Amniotic epithelial cell (primary cell): ENCODE measurements around the gene PHAF1.

Source experiments
- DNase-seq: peaks from one replicate; pipeline ENCODE4 v3.0.0-alpha.2; 2010; ENCODE audit warnings: low read depth

PHAF1 gene

DNA sequence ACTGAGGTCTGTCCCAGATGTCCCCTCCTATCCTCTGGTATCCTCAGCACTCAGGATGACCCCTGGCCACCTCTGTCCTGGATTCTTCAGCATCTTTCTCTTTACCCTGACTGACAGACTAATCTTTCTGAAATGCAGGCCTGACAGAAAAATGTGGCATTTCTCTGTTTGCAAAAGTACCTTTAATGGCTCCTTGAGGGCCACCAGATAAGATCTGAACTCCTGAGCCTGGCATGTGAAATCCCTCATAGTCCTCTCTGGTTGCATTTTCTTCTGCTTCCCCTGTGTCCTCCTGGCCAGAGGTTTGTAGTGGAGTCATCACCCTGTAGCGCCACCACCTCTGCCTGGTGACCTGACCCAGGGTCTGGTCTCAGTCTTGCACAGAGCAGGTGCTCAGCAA, 87.1 kb downstream of the PHAF1 start:
- no peak for DNase-seq

DNA sequence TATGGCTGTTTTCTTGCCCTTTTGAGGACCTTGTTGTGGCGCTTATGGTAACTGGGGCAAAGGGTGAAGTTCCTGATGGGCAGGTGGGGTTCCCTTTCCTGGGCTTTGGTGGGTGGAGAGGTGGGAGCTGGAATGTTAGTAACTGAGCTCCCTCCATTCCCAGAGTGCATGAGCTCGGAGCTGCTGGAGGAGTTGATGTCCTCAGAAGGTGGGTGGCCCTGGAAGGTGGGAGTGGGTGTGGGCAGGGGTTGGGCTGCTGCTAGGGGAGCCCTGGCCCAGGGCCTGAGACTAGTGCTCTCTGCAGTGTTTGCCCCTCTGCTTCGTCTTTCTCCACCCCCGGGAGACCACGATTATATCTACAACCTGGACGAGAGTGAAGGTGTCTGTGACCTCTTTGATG, 88.0 kb downstream of the PHAF1 start:
- no peak for DNase-seq
